HG02943 (cell line): ENCODE data around the gene MAP2K5.

ENCODE experiments used
- ATAC-seq: cut with Tn5 transposase; IDR thresholded peaks from one replicate; pipeline ENCODE4 v1.9.1; 2021; ENCODE audit warnings: mild to moderate bottlenecking, low read depth, moderate library complexity; ENCODE audit not compliant: unreplicated experiment

The MAP2K5 gene

GRCh38 chr15:67775998-67776397 lies 233.5 kb downstream of the MAP2K5 start:
- no peak for ATAC-seq

GRCh38 chr15:67776600-67776999 lies 234.1 kb downstream of the MAP2K5 start:
- ATAC-seq: no peak

GRCh38 chr15:67777071-67777470 lies 234.6 kb downstream of the MAP2K5 start:
- no peak for ATAC-seq

GRCh38 chr15:67777773-67778172 lies 235.3 kb downstream of the MAP2K5 start:
- ATAC-seq: no peak

DNA sequence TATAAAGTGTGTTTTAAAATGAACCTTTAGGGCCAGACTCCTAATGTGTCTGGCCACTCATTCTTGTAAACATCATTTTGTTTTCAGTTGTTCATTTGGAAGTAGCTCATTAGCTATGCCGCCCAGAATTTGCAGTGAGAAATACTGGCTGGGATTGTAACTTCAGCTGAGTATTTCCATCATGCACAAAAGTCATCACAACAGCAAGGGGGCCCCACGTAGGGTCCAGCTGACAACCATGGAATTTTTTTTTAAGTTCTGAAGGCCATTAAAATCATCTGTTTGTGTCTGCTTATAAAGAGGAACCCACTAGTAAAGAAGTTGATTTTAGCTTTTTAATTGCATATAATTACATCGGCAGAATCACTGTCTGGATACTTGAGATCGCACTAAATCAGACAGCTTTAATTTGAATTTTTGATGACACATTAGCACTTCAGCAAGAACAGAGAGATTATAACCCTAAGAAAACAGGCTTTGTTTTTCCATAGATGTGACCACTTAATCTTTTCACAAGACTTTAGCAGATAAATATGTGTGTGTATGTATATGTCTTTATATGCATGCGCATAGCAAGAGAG lies 236.6 kb downstream of the MAP2K5 start:
- ATAC-seq: no peak

GRCh38 chr15:67779549-67780111 lies 237.1 kb downstream of the MAP2K5 start:
- no peak for ATAC-seq

- no peak for ATAC-seq
Measured at GRCh38 chr15:67781061-67781460, 238.6 kb downstream of the MAP2K5 start.

- no peak for ATAC-seq
Measured at GRCh38 chr15:67781907-67782690, 239.6 kb downstream of the MAP2K5 start.

DNA sequence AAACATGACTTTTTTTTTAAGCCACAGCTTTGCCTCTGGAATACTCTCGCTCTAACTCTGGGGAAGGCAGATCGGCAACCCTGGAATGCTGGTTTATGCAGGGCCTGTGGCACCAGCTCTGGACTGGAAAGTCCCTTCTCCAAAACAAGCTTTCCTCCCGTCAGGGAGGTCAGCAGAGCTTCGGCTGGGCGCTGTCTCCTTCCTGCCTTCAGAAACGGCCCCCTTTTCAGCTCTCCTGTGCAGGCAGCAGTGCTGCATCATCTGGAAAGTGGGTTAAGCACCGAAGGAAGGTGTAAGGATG lies 240.1 kb downstream of the MAP2K5 start:
- ATAC-seq: no peak

DNA sequence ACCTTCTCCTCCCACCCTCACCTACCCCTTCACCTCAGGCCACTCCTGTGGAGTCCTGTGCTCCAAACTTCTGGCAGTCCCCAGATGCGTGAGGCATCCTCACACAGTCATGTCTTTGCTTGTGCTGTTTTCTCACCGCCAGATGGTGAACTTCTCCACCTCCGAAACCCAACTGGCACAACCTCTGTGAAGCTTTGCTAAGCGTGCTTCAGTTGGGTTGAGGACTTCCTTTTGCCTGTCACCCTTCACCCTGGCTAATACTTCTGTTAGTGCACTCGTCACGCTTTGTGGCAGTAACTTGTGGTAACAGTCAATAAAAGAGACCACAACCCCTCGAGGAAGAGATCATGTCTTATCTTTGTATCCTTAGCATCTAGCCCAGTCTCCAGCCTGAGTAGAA lies 240.8 kb downstream of the MAP2K5 start:
- peak; percentile 59 for ATAC-seq

- peak; percentile 85 for ATAC-seq
Measured at GRCh38 chr15:67784090-67784781, 241.7 kb downstream of the MAP2K5 start.

GRCh38 chr15:67784856-67785430 lies 242.4 kb downstream of the MAP2K5 start:
- ATAC-seq: peak; percentile 2

- ATAC-seq: no peak
Measured at GRCh38 chr15:67785431-67785830, 242.9 kb downstream of the MAP2K5 start.

- ATAC-seq: no peak
Measured at GRCh38 chr15:67786646-67787045, 244.1 kb downstream of the MAP2K5 start.

- no peak for ATAC-seq
Measured at GRCh38 chr15:67788986-67789385, 246.5 kb downstream of the MAP2K5 start.

GRCh38 chr15:67790610-67791319 lies 248.3 kb downstream of the MAP2K5 start:
- no peak for ATAC-seq

GRCh38 chr15:67792250-67792942 lies 249.9 kb downstream of the MAP2K5 start:
- ATAC-seq: no peak

DNA sequence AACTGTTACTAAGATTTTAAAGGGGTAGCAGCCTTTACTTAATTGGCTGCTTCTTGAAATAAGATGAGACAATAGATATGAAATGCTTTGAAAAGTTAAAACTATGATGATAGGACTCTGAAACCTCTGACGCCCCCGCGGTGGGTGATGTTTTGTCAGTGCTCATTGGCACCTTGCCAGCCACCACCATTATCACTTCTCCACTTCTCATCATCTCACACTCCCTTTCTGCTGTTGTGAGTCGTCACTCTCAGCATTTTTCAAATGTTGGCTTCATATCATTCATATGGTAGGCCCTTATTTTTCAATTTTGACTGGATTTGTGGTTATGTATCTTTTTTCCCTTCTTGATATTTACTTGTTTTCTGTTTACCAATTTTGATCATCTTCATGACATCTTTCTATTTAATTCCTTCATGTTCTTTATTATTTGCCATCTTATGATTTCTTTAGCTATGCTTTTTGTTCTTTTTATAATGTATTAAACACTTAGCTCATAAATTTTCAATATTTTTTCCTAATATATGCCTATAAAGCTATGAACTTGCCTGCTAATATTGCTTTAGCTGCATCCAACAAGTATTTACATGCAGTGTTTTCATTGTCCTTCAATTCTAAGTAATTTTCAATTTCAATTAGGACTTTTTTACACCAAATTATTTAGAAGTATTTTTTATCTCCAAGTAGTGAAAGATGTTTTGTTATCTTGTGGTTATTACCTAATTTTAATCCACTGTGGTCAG lies 252.5 kb downstream of the MAP2K5 start:
- ATAC-seq: no peak
